DOHH2 (cell line): Measurements from ENCODE around the gene ENPEP.
"Not testable (repeated sequence)": the region's sequence is repeated elsewhere in the genome, so short reads cannot be mapped to it uniquely, and the experiment has no call there.

Experiments
- H3F3A ChIP-seq: fragments of 200-600 bp; sonication (generic), shearing (Covaris generic); 2 replicates; pipeline ENCODE4 v1.6.0; 2016; ENCODE audit warnings: antibody characterized with exemption, mild to moderate bottlenecking; ENCODE audit not compliant: control insufficient read depth, insufficient read depth
- H3K27ac ChIP-seq: fragments of 200-600 bp; sonication (generic); 2 replicates; pipeline ENCODE4 v1.5.1; 2014; ENCODE audit warnings: low read depth, mild to moderate bottlenecking, low read length, moderate library complexity
- H3K27me3 ChIP-seq: fragments of 200-600 bp; sonication (generic); 2 replicates; pipeline ENCODE4 v1.6.1; 2014; ENCODE audit warnings: mild to moderate bottlenecking, low read length, mixed read lengths; ENCODE audit not compliant: control insufficient read depth
- H3K36me3 ChIP-seq: fragments of 200-600 bp; sonication (generic); 2 replicates; pipeline ENCODE4 v1.6.1; 2014; ENCODE audit warnings: mild to moderate bottlenecking, low read length, moderate library complexity, mixed read lengths; ENCODE audit not compliant: control insufficient read depth
- H3K4me1 ChIP-seq: fragments of 200-600 bp; sonication (generic); 2 replicates; pipeline ENCODE4 v1.6.1; 2014; ENCODE audit warnings: mild to moderate bottlenecking, low read length, mixed read lengths; ENCODE audit not compliant: control insufficient read depth
- H3K4me2 ChIP-seq: fragments of 200-600 bp; sonication (generic); 2 replicates; pipeline ENCODE4 v1.6.0; 2014; ENCODE audit warnings: mild to moderate bottlenecking, low read length, moderate library complexity
- H3K4me3 ChIP-seq: fragments of 200-600 bp; sonication (generic); 2 replicates; pipeline ENCODE4 v1.5.1; 2014; ENCODE audit warnings: mild to moderate bottlenecking, low read length, mixed read lengths
- H3K79me2 ChIP-seq: fragments of 200-600 bp; sonication (generic); 2 replicates; pipeline ENCODE4 v1.6.1; 2014; ENCODE audit warnings: mild to moderate bottlenecking, low read length, mixed read lengths; ENCODE audit not compliant: control insufficient read depth
- H3K9me2 ChIP-seq: fragments of 200-600 bp; sonication (generic); replicated peaks from 2 replicates; pipeline ENCODE4 v1.6.1; 2014; ENCODE audit warnings: mild to moderate bottlenecking, low read length, mixed read lengths; ENCODE audit not compliant: control insufficient read depth
- H3K9me3 ChIP-seq: fragments of 200-600 bp; sonication (generic); 2 replicates; pipeline ENCODE4 v1.6.1; 2014; ENCODE audit warnings: antibody characterized with exemption, low read length, mixed read lengths; ENCODE audit not compliant: control insufficient read depth, insufficient read depth
- H4K20me1 ChIP-seq: fragments of 200-600 bp; sonication (generic); 2 replicates; pipeline ENCODE4 v1.6.0; 2014; ENCODE audit warnings: low read depth, mild to moderate bottlenecking, antibody characterized with exemption, low read length, moderate library complexity; ENCODE audit not compliant: control insufficient read depth, insufficient read depth
- EZH2phosphoT487 ChIP-seq: fragments of 200-600 bp; sonication (generic); IDR thresholded peaks from 2 replicates; pipeline ENCODE4 v1.6.1; 2017; ENCODE audit warnings: borderline replicate concordance, mild to moderate bottlenecking, antibody characterized with exemption, low read length, moderate library complexity, mixed read lengths
- TF ChIP-seq, protein P1 (sequence below): fragments of 200-600 bp; sonication (generic); IDR thresholded peaks from one replicate; pipeline ENCODE4 v1.5.1; 2014; ENCODE audit warnings: antibody characterized with exemption, mild to moderate bottlenecking, low read depth, low read length; ENCODE audit not compliant: poor library complexity, severe bottlenecking

The ENPEP gene

DNA sequence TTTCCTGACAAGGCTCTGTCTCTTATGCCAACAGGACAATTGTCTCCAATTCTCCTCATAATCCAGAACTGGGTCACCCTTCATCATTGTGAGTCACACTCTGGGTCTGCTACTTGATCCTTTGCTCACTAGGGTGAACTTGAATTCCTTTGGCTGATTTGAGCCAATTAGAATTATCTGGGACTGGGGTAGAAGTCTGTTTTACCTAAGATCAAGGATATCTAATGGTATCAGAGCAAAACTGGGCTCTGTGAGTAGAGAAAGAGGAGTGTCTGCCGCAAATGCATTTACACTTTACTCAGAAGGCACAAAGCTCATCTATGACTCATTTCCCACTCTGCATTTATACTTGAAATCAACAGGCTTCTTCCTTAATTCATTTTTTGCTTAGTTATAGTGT is 74.3 kb downstream of the ENPEP start:
- H3K27ac ChIP-seq: no peak overlapping the region
- TF ChIP-seq, protein P1, sequence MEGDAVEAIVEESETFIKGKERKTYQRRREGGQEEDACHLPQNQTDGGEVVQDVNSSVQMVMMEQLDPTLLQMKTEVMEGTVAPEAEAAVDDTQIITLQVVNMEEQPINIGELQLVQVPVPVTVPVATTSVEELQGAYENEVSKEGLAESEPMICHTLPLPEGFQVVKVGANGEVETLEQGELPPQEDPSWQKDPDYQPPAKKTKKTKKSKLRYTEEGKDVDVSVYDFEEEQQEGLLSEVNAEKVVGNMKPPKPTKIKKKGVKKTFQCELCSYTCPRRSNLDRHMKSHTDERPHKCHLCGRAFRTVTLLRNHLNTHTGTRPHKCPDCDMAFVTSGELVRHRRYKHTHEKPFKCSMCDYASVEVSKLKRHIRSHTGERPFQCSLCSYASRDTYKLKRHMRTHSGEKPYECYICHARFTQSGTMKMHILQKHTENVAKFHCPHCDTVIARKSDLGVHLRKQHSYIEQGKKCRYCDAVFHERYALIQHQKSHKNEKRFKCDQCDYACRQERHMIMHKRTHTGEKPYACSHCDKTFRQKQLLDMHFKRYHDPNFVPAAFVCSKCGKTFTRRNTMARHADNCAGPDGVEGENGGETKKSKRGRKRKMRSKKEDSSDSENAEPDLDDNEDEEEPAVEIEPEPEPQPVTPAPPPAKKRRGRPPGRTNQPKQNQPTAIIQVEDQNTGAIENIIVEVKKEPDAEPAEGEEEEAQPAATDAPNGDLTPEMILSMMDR: no peak
- no peak for TF ChIP-seq EZH2phosphoT487
- H3K4me3 ChIP-seq: no peak overlapping the region
- peaks cover 3% of the 10 kb centered on the region; the same call in 1 of the 2 replicates for H3K27me3 ChIP-seq
- no peaks in the 10 kb centered on the region for H3K36me3 ChIP-seq
- no peak overlapping the region for H3K4me2 ChIP-seq
- H3K79me2 ChIP-seq: no peaks in the 10 kb centered on the region
- no peaks in the 10 kb centered on the region for H3K9me3 ChIP-seq
- no peaks in the 10 kb centered on the region for H4K20me1 ChIP-seq
- H3F3A ChIP-seq: no peaks in the 10 kb centered on the region
- no peaks in the 10 kb centered on the region for H3K9me2 ChIP-seq
- no peaks in the 10 kb centered on the region for H3K4me1 ChIP-seq

DNA sequence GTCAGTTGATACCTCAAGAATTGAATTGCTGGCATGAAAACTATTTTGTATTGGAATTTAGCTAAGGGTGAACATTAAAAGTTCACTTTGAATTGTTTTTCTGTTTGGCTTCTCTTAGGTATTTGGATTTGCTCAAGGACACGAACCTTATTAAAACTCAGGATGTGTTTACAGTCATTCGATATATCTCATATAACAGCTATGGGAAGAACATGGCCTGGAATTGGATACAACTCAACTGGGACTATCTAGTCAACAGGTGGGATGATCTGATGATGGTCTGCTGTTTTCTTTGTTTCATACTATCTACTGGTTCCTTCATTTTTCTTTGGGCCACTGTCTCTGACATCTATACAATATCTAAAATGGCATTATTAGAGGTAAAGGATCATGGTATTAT is 77.2 kb downstream of the ENPEP start:
- Histone ChIP-seq H3K4me3 (no peak overlapping the region), H3K4me2 (no peak overlapping the region), H3K27me3 (peaks cover 3% of the 10 kb centered on the region; the same call in 1 of the 2 replicates), H3K79me2 (no peaks in the 10 kb centered on the region), H3K36me3 (no peaks in the 10 kb centered on the region), H3K4me1 (no peaks in the 10 kb centered on the region), H3F3A (no peaks in the 10 kb centered on the region), H3K9me3 (no peaks in the 10 kb centered on the region), H3K9me2 (no peaks in the 10 kb centered on the region), H3K27ac (no peak overlapping the region), H4K20me1 (no peaks in the 10 kb centered on the region)
- TF ChIP-seq, protein P1: no peak
- no peak for TF ChIP-seq EZH2phosphoT487

DNA sequence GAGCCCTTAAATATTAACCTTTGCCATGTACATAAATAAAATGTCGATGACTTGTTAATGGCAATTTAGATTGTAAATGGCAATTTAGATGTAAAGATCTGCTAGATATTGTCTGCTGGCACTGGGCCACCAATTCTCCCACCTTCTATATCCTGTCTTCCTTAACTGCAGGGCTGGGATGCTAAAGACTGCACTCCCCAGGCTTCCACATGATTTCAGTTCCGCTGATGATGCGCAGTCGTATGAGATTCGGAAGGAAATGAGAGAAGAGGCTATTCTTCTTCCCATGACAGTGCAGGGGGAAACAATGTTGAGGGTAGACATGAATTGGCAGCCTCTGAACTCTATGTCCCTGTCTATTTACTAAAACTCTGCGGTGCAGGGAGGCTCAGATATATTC is 91.3 kb downstream of the ENPEP start:
- no peak overlapping the region for H3K4me3 ChIP-seq
- TF ChIP-seq, protein P1: no peak
- no peak for TF ChIP-seq EZH2phosphoT487
- H3K27ac ChIP-seq: no peak overlapping the region
- H4K20me1 ChIP-seq: no peaks in the 10 kb centered on the region
- no peaks in the 10 kb centered on the region for H3K9me3 ChIP-seq
- H3K79me2 ChIP-seq: no peaks in the 10 kb centered on the region
- H3K4me2 ChIP-seq: no peak overlapping the region
- no peaks in the 10 kb centered on the region for H3F3A ChIP-seq
- H3K4me1 ChIP-seq: no peaks in the 10 kb centered on the region
- no peaks in the 10 kb centered on the region for H3K9me2 ChIP-seq
- no peaks in the 10 kb centered on the region for H3K27me3 ChIP-seq
- no peaks in the 10 kb centered on the region for H3K36me3 ChIP-seq

DNA sequence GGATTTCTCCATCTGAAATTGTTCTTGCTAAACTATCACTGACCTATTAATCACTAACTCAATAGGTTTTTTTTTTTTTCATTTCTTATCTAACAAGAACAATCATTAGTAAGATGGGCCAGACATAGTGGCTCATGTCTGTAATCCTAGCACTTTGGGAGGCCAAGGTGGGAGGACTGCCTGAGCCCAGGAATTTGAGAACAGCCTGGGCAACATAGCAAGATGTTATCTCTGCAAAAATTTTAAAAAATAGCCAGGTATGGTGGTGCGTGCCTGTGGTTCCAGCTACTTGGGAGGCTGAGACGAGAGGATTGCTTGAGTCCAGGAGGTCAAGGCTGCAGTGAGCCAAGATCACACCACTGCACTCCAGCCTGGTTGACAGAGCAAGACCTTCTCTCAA is 100.7 kb downstream of the ENPEP start:
- H3K27ac ChIP-seq, H3F3A ChIP-seq, H3K9me3 ChIP-seq, H3K79me2 ChIP-seq, H3K36me3 ChIP-seq, H3K9me2 ChIP-seq, H3K4me1 ChIP-seq, H3K4me3 ChIP-seq, H3K27me3 ChIP-seq, H3K4me2 ChIP-seq, H4K20me1 ChIP-seq: not testable (repeated sequence)
